Stimulated activated CD8-positive, alpha-beta memory T cell treated with anti-CD3 and anti-CD28 coated beads, Interleukin-12 subunit alpha, Interleukin-12 subunit beta, amount 100 ng/mL, for 24 hours (primary cell): Measurements from ENCODE around the gene RALBP1.
"Not testable (repeated sequence)": the region's sequence is repeated elsewhere in the genome, so short reads cannot be mapped to it uniquely, and the experiment has no call there.

Experiments used
- DNase-seq: peaks from one replicate; pipeline ENCODE4 v3.0.0-alpha.2; 2020; ENCODE audit errors: extremely low read depth

RALBP1 gene

DNA sequence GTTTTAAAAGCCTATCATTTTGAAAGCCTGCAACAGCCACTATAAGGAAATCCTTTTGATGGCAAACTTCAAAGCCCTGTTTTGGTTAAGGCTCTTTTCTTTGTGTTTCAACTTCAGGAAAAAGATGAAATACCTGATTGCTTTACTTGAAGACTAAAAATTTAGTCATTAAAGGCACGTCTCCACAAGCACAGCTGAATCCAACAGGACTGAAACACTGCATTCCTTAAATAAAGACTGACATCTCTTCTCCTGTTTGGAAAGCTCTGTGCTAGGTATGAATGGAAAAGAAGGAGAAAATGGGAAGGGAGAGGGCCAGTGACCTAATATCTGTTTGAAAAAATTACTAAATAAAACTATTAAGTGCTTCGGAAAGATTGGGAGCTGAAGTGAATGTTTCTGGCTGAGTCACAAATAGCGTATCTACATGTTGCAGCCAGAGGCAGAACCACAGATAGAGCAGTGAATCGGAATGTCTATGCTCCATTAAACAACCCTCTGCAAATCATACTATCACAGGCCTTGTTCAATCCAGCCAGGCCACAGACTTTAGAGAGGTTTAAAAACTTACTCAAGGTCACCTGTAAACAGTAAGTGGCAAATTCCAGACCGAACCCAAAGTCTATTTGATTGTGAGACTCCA is 21.1 kb upstream of the RALBP1 start:
- DNase-seq = no peak

DNA sequence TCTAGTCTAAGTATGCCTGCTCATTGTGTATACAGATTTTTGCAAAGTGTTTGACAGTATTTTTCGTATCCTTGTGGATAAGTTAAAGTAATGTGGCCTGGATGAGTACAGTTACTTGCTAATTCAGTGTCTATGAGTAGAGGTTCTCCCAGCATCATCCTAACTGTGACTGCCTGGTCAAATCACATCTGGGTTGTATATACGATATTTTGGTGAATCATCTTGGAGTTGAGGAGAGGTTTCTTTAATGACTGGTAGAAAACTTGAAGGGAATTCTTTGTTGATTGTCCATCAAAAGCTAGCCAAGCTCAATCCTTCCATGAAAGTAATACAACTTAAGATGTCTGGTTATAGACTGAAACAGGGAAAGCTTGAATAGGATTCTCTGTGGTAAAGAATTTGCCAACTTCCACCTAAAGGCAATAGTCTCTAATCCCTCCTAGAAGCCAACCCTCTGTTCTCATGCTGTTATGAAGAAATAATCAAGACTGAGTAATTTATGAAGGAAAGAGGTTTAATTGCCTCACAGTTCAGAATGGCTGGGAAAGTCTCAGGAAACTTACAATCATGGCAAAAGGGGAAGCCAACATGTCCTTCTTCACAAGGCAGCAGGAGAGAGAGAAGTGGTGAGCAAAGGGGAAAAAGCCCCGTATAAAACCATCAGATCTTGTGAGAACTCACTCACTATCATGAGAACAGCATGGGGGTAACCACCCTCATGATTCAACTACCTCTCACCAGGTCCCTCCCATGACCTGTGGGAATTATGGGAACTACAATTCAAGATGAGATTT is 19.4 kb upstream of the RALBP1 start:
- DNase-seq = no peak

- DNase-seq = no peak
Observed at GRCh38 chr18:9466127-9466526, 9.2 kb upstream of the RALBP1 start.

DNA sequence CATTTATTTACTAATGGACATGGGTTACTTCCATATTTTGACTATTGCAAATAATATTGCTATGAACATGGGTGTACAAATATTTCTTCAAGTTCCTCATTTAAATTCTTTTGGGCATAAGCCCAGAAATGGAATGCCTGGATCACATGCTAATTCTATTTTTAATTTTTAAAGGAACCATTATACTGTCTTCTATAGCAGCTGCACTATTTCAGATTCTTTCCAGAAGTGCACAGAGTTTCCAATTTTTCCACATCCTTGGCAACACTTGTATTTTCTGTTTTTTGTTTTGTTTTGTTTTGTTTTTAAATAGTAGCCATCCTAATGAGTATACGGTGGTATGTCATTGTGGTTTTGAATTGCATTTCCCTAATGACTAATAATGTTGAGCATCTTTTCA is 8.5 kb upstream of the RALBP1 start:
- no peak for DNase-seq

DNA sequence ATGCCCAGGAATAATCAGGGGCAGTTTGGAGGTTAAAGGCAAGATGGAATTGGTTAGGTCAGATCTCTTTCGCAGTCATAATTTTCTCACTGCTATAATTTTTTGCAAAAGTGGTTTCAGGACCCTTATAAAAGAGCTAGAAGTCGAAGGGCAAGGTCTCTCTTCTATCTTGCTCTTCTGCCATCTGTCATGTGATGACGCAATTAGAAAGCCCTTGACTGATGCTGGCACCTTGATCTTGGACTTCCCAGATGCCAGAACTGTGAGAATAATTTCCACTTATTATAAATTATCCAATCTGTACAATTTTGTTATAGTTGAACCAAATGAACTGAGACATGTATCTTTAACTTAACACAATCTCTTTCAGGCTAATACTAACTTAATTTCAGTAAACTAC is 6.3 kb upstream of the RALBP1 start:
- no peak for DNase-seq

DNA sequence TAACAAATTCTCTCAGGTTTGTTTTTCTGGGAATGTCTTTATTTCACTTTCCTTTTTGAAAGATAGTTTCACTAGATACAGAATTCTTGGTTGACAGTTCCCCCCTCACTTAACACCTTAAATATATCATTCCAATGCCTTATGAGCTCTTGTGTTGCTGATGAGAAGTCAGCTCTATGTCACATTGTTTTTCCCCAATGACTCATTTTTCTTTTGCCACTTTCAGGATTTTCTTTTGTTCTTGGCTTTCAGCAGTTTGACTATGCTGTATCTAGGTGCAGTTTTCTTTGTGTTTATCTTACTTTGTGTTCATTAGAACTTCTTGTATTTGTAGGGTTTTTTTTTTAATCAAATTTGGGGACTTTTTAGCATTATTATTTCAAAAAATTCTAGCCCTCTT is 5.6 kb upstream of the RALBP1 start:
- no peak for DNase-seq

GRCh38 chr18:9474108-9474982 is 968 bp upstream of the RALBP1 start:
- DNase-seq = no peak

GRCh38 chr18:9475643-9476591 is 604 bp downstream of the RALBP1 start:
- peak; percentile 32 for DNase-seq

DNA sequence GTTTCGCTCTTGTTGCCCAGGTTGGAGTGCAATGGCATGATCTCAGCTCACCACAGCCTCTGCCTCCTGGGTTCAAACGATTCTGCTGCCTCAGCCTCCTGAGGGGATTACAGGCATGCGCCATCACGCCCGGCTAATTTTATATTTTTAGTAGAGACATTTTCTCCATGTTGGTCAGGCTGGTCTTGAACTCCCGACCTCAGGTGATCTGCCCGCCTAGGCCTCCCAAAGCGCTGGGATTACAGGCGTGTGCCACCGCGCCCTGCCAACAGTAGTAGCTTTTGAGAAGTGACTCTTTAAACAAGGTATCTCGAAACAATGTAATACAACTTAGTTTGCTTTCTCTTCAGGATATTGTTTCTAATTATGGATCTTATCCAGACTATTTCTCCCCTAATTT is 1.6 kb downstream of the RALBP1 start:
- DNase-seq = not testable (repeated sequence)

DNA sequence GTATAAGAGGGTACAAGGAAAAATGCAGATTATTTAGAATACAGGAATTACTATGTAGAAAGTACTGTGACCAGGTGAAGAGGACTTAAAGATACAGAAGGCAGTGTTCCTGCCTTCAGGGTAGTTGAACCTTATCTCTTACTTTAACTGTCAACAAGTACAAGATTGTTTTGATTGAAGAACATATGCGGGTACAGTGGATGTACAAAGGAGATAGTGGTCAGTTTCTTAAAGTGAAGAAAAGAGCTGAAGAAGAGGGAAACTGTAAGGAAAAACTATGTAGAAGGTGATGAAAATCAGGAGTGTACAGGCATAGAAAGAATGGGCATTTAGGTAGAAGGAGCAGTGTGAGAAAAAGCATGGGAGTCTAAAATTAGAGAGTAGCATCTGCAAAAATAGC is 2.2 kb downstream of the RALBP1 start:
- no peak for DNase-seq

GRCh38 chr18:9478545-9478944 is 3.2 kb downstream of the RALBP1 start:
- DNase-seq = no peak

- no peak for DNase-seq
Observed at GRCh38 chr18:9482790-9483189, 7.5 kb downstream of the RALBP1 start.

DNA sequence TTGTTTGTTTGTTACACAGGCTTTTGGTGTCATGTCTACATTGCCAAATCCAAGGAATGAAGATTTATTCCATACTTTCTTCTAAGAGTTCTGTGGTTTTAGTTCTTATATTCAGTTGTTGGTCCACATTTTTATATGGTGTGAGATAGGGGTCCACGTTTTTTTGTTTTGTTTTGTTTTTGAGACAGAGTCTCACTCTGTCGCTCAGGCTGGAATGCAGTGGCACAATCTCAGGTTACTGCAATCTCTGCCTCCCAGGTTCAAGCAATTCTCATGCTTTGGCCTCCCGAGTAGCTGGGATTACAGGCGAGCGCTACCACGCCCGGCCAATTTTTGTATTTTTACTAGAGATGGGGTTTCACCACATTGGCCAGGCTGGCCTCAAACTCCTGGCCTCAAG is 8.2 kb downstream of the RALBP1 start:
- no peak for DNase-seq

- DNase-seq = not testable (repeated sequence)
Observed at GRCh38 chr18:9484856-9485255, 9.5 kb downstream of the RALBP1 start.

- DNase-seq = no peak
Observed at GRCh38 chr18:9488538-9488937, 13.2 kb downstream of the RALBP1 start.

DNA sequence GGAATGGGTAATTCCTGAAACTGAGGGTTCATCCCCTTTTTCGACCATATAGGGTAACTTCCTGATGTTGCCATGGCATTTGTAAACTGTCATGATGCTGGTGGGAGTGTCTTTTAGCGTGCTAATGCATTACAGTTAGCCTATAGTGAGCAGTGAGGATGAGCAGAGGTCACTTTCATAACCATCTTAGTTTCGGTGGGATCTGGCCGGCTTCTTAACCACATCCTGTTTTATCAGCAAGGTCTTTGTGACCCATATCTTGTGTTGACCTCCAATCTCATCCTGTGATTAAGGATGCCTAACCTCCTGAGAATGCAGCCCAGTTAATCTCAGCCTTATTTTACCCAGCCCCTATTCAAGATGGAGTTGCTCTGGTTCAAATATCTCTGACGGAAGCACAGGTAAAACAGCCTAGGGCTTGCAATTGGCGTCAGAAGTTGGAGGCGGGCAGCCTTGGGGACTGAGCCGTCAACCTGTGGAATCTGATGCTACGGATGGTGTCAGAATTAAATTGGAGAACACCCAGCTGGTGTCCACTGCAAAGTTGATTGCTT is 19.5 kb downstream of the RALBP1 start:
- no peak for DNase-seq

DNA sequence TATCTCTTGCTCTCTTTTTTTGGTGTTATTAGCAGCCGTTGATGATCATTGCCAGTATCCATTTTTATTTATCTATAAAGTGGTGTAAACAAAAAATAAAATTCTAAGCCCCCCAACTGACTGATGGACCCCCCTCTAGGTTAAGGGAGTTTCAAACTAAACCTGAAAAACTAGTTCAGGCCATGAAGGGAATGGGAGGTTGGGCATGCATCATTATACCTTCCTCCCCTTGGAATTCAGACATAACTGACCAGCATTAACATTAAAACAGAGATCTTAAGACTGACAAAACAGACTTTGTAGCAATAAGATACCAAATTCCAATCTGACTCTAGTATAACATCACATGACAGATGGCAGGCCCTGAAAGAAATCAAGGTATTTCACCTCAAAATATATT is 20.2 kb downstream of the RALBP1 start:
- DNase-seq = no peak

- no peak for DNase-seq
Observed at GRCh38 chr18:9495916-9496705, 20.8 kb downstream of the RALBP1 start.

DNA sequence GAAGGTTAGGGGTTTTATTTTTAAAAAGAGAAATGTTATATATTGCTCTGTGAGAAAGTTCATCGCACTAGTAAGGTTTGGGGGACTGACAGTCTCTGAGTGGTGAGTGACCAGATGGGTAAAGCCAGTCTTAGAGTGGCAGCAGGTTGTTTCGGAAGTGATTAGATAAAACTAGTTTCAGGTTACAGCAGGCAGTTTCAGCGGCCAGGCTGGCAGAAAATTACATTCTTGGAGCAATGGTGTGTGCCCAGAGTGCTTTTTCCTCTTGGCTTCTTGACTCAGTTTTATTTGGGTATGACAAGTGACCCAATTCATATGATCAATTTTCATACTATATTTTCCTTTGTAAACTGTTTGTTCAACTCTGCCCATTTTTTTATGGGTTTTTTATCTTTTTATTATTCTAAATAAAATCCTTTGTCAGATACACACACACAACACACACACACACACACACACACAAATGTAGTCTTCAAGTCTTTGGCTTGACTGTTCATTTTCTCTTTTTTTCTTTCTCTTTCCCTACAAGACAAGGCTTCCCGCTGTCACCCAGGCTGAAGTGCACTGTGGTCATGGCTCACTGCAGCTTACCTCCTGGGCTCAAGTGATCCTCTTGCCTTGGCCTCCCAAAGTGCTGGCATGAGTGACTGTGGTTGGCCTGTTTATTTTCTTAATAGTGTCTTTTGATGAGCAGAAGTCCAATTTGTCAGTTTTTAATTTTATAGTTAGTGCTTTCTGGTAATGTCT is 30.9 kb downstream of the RALBP1 start:
- no peak for DNase-seq
